Calu3 (cell line): ENCODE data around the gene FILIP1L. TPM values are rescaled to one million over a fixed set of nuclear protein-coding genes. Genes with fewer than 3 reads are reported as not detected.

Source experiments
- BruUV-seq: library from RNA; stranded (reverse); fragments of 400-500 nt; replicated peaks from 2 replicates; lab custom pipeline; 2021; lab: Mats Ljungman, UMichigan
- CTCF ChIA-PET: fragments of 300-600 bp; sonication (Branson Sonifier 250); formaldehyde crosslinking; loops from one replicate; lab custom pipeline; 2022; ENCODE audit warnings: antibody characterized with exemption; lab: Charles Lee
- DNase-seq: peaks from one replicate; pipeline ENCODE4 v3.0.0; 2022
- H3K27ac Mint-ChIP-seq: one replicate; pipeline ENCODE4 v1.8.0; 2022; ENCODE audit warnings: mixed read lengths; ENCODE audit not compliant: unreplicated experiment
- H3K27me3 Mint-ChIP-seq: one replicate; pipeline ENCODE4 v1.8.0; 2022; ENCODE audit warnings: mixed read lengths; ENCODE audit not compliant: unreplicated experiment
- H3K36me3 Mint-ChIP-seq: one replicate; pipeline ENCODE4 v1.8.0; 2022; ENCODE audit warnings: mild to moderate bottlenecking, moderate library complexity, mixed read lengths; ENCODE audit not compliant: insufficient read depth, unreplicated experiment
- H3K4me1 Mint-ChIP-seq: one replicate; pipeline ENCODE4 v1.8.0; 2022; ENCODE audit warnings: mild to moderate bottlenecking, low read depth, mixed read lengths; ENCODE audit not compliant: unreplicated experiment
- H3K4me3 Mint-ChIP-seq: one replicate; pipeline ENCODE4 v1.8.0; 2022; ENCODE audit warnings: mild to moderate bottlenecking, low read depth, moderate library complexity, mixed read lengths; ENCODE audit not compliant: unreplicated experiment
- H3K9me3 Mint-ChIP-seq: one replicate; pipeline ENCODE4 v1.8.0; 2022; ENCODE audit warnings: low read depth, mixed read lengths; ENCODE audit not compliant: unreplicated experiment
- intact Hi-C: fragments of 100-400 bp; cut with micrococcal nuclease; formaldehyde crosslinking; loops from one replicate; pipeline ENCODE4 v1.10.0; 2022; ENCODE audit not compliant: unreplicated experiment
- total RNA-seq: library from RNA; stranded (reverse); gene quantifications from 2 replicates; pipeline ENCODE4 v1.2.3, GENCODE V29; 2022
- TF ChIP-seq, protein P1 (sequence below): fragments of 200-600 bp; IDR thresholded peaks from one replicate; pipeline ENCODE4 v1.8.0; 2022; ENCODE audit warnings: antibody characterized with exemption; ENCODE audit not compliant: unreplicated experiment

FILIP1L gene
- total RNA-seq, 1 experiment from 2014 or later = 5.2 TPM

DNA sequence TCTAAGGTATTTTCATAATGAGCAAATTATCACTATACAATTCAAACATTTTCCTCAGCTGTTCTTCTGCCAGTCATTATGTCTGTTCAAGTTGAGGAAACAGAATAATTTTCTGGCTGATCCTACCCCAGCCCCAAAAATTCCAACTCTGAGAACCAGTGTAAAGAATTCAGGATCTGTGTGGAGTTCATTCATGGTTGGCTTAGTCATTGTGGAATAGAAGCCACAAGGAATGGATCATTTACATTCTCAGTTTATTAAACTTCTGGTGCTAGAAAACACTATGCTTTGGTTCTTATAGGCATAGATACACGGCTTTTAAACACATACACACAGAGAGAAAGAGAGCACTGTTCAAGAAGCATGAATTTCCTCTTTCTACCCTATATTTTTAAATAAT, 162.0 kb downstream of the FILIP1L start:
- peaks cover 65% of the 10 kb centered on the region for H3K4me1 Mint-ChIP-seq
- intact Hi-C loops = loop anchor here (5.0 to 10.0 kb wide), 4 partner anchors 55 to 110 kb away; no protein-coding TSS in a partner anchor
- no peak overlapping the region for H3K27ac Mint-ChIP-seq
- CTCF ChIA-PET = interaction anchor here (0.7 kb wide), 1 partner anchor 308 kb away, joined by 3 read pairs; the partner anchor contains the start of gene TBC1D23
- H3K36me3 Mint-ChIP-seq = no peaks in the 10 kb centered on the region
- no peaks in the 10 kb centered on the region for H3K9me3 Mint-ChIP-seq
- H3K27me3 Mint-ChIP-seq = no peaks in the 10 kb centered on the region
- no TSS peak for BruUV-seq
- H3K4me3 Mint-ChIP-seq = no peak overlapping the region
- TF ChIP-seq, protein P1, sequence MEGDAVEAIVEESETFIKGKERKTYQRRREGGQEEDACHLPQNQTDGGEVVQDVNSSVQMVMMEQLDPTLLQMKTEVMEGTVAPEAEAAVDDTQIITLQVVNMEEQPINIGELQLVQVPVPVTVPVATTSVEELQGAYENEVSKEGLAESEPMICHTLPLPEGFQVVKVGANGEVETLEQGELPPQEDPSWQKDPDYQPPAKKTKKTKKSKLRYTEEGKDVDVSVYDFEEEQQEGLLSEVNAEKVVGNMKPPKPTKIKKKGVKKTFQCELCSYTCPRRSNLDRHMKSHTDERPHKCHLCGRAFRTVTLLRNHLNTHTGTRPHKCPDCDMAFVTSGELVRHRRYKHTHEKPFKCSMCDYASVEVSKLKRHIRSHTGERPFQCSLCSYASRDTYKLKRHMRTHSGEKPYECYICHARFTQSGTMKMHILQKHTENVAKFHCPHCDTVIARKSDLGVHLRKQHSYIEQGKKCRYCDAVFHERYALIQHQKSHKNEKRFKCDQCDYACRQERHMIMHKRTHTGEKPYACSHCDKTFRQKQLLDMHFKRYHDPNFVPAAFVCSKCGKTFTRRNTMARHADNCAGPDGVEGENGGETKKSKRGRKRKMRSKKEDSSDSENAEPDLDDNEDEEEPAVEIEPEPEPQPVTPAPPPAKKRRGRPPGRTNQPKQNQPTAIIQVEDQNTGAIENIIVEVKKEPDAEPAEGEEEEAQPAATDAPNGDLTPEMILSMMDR = no peak
- DNase-seq = no peak

DNA sequence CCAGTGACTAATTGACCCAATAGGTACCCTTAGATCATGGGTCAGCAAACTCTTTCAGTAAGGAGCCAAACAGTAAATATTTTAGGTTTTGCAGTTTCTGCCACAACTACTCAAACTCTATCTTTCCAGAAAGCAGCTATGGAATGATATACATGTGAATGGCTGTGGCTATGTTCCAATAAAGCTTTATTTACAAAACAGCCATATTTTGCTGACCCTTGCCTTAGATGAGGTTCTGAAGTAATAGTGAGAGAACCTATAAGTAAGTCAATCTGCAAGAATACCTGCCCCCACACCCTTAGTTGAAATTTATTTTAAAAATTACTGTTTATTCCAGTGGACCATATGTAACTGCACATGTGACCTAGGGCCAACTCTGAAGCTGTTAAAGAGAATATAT, 162.6 kb downstream of the FILIP1L start:
- no TSS peak for BruUV-seq
- Mint-ChIP-seq H3K9me3 (no peaks in the 10 kb centered on the region), H3K4me1 (peaks cover 60% of the 10 kb centered on the region), H3K4me3 (no peak overlapping the region), H3K27ac (peak overlapping the region; percentile 43), H3K27me3 (no peaks in the 10 kb centered on the region), H3K36me3 (no peaks in the 10 kb centered on the region)
- CTCF ChIA-PET = no interaction called here
- no peak for DNase-seq
- TF ChIP-seq, protein P1 = no peak
- intact Hi-C loops = loop anchor here (5.0 to 10.0 kb wide), 4 partner anchors 56 to 109 kb away; no protein-coding TSS in a partner anchor

DNA sequence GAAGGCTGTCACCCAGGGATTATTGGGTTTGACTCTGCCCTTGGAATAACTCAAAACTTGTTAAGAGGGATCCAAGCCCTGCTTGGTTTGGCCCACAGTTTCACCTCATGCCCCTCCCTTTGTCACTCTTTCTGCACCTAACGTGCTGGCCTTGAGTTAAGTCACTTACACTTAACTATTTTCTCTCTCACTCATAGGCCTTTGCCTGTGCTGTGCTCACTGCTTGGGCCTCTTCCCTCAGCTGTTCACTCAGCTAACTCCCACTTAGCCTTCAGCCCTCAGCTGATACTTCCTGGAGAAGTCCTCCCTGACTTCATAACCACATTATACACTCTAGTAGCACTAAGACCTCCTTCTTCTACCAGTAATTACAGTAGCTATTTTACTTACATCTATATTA, 163.4 kb downstream of the FILIP1L start:
- no peaks in the 10 kb centered on the region for H3K27me3 Mint-ChIP-seq
- intact Hi-C loops = loop anchor here (5.0 to 10.0 kb wide), 4 partner anchors 56 to 109 kb away; no protein-coding TSS in a partner anchor
- no peak for DNase-seq
- no peaks in the 10 kb centered on the region for H3K36me3 Mint-ChIP-seq
- H3K27ac Mint-ChIP-seq = peak overlapping the region; percentile 43
- TF ChIP-seq, protein P1 = no peak
- peak overlapping the region; percentile 47 for H3K4me3 Mint-ChIP-seq
- CTCF ChIA-PET = interaction anchor here (0.9 to 1.9 kb wide), 2 partner anchors 52 to 319 kb away, joined by 3 to 4 read pairs; no protein-coding TSS in a partner anchor
- no peaks in the 10 kb centered on the region for H3K9me3 Mint-ChIP-seq
- H3K4me1 Mint-ChIP-seq = peaks cover 52% of the 10 kb centered on the region
- BruUV-seq = no TSS peak

DNA sequence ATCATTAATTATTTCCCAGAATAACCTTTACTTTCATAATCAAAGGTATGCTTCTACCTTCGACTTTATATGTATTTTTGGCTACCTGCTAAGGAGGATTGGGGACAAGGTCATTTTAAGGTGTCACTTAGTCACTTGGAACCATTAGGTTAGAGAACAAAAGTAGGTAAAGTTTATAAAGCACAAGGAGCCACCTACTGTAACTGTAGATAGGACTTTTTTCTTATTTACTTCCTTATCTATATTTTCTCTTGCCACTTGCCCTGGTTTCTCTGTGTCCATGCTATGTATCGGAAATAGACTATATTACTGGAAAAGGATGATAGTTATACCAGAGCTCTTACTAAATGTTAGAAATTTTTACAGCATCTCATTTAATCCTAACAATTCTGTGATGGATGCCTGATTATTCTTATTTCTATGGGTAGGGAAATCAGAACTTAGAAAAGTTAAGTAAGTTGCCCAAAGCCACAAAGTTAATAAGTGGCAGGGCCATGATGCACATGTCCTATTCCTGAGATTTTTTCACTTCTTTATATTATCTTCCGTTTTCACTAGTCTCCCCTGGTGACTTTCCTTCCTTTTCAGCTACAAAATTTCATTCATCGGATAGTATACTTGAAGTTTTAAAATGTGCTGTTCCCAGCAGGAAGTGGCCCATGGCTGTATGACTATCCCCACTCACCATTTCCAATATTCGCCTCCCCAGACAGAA, 164.2 kb downstream of the FILIP1L start:
- DNase-seq = no peak
- intact Hi-C loops = loop anchor here (5.0 to 10.0 kb wide), 4 partner anchors 57 to 108 kb away; no protein-coding TSS in a partner anchor
- no TSS peak for BruUV-seq
- TF ChIP-seq, protein P1 = no peak
- H3K36me3 Mint-ChIP-seq = no peaks in the 10 kb centered on the region
- H3K4me1 Mint-ChIP-seq = peaks cover 49% of the 10 kb centered on the region
- peak overlapping the region; percentile 43 for H3K27ac Mint-ChIP-seq
- peak overlapping the region; percentile 47 for H3K4me3 Mint-ChIP-seq
- no peaks in the 10 kb centered on the region for H3K9me3 Mint-ChIP-seq
- H3K27me3 Mint-ChIP-seq = no peaks in the 10 kb centered on the region
- CTCF ChIA-PET = interaction anchor here (0.9 to 1.9 kb wide), 2 partner anchors 52 to 90 kb away, joined by 3 to 4 read pairs; no protein-coding TSS in a partner anchor
